K562 (cell line): ENCODE results near the gene PSMC2. TPM values are rescaled to one million over a fixed set of nuclear protein-coding genes. Genes with fewer than 3 reads are reported as not detected.

Experiments used
- ATAC-seq: fragments of 200-7000 bp; cut with Tn5 transposase; 3 replicates; pipeline ENCODE4 v1.9.1; 2020; ENCODE audit warnings: moderate library complexity
- BruUV-seq: library from RNA; stranded (reverse); fragments of 400-500 nt; replicated peaks from 2 replicates; lab custom pipeline; 2021; lab: Mats Ljungman, UMichigan
- CTCF ChIA-PET: fragments of 300-600 bp; formaldehyde crosslinking; extraction: SDS; loops from one replicate; lab custom pipeline; 2021; ENCODE audit warnings: low intra/inter-chr PET ratio; lab: Yijun Ruan, JAX
- POLR2A ChIA-PET: fragments of 300-600, 350-650 bp; sonication (Branson Sonifier 250); formaldehyde crosslinking; extraction: SDS; loops from one replicate; lab custom pipeline; 2021; ENCODE audit warnings: antibody characterized with exemption, inconsistent platforms; lab: Yijun Ruan, JAX
- DNase-seq, 4 experiments: peaks; one replicate each; pipeline versions ENCODE4 v3.0.0 to v3.0.0-alpha.2; 2011 to 2018; ENCODE audit warnings: low spot score in 3 of 4, mixed read lengths in 3 of 4; ENCODE audit errors: extremely low read depth in 1 of 4
- FAIRE-seq: peaks from 2 replicates; lab custom pipeline; 2011; peaks lifted over from hg19 to GRCh38; lab: Jason Lieb, UNC
- H2AFZ ChIP-seq: 2 replicates; pipeline ENCODE4 v1.6.0; 2011; ENCODE audit warnings: low read depth, low read length, control low read depth, inconsistent platforms
- H3K27ac ChIP-seq: fragments of 200-600 bp; 3 replicates; pipeline ENCODE4 v1.8.0; 2011; ENCODE audit warnings: low read depth, mild to moderate bottlenecking, control low read depth, inconsistent platforms, low read length, moderate library complexity, mixed read lengths; ENCODE audit errors: extremely low read depth
- H3K27me3 ChIP-seq, 2 experiments: fragments of 300-600 bp in 1 of 2; 2 replicates in 1 of 2; 3 replicates in 1 of 2; pipeline versions ENCODE4 v1.6.0 to v1.8.0; 2011; ENCODE audit warnings: inconsistent platforms in 2 of 2, low read length in 2 of 2, mild to moderate bottlenecking in 1 of 2, mixed read lengths in 1 of 2, moderate library complexity in 1 of 2; ENCODE audit not compliant: control insufficient read depth in 2 of 2, insufficient read depth in 2 of 2
- H3K36me3 ChIP-seq: fragments of 300-600 bp; 3 replicates; pipeline ENCODE4 v1.8.0; 2011; ENCODE audit warnings: mild to moderate bottlenecking, low read length, inconsistent platforms; ENCODE audit not compliant: control insufficient read depth, insufficient read depth
- H3K4me1 ChIP-seq, 2 experiments: fragments of 200-600 bp in 1 of 2; replicated peaks in 1 of 2; 2 replicates in 1 of 2; 3 replicates in 1 of 2; pipeline versions ENCODE4 v1.5.1 to v1.8.0; 2011; ENCODE audit warnings: inconsistent platforms in 2 of 2, low read length in 2 of 2, mild to moderate bottlenecking in 1 of 2, mixed read lengths in 1 of 2, moderate library complexity in 1 of 2; ENCODE audit not compliant: control insufficient read depth in 2 of 2, insufficient read depth in 2 of 2
- H3K4me2 ChIP-seq: 2 replicates; pipeline ENCODE4 v1.6.1; 2011; ENCODE audit warnings: low read length, control low read depth, inconsistent platforms, mixed read lengths; ENCODE audit not compliant: insufficient read depth
- H3K4me3 ChIP-seq: fragments of 200-600 bp; sonication (generic), shearing (Covaris generic); 2 replicates; pipeline ENCODE4 v1.5.1; 2016; ENCODE audit warnings: control low read depth, inconsistent platforms
- H3K79me2 ChIP-seq: fragments of 200-600 bp; 3 replicates; pipeline ENCODE4 v1.8.0; 2011; ENCODE audit warnings: low read length, inconsistent platforms; ENCODE audit not compliant: control insufficient read depth, insufficient read depth
- H3K9ac ChIP-seq, 2 experiments: 2 replicates each; pipeline versions ENCODE4 v1.6.0 to v1.6.1; 2011; ENCODE audit warnings: low read depth in 2 of 2, low read length in 2 of 2, control low read depth in 1 of 2, inconsistent platforms in 1 of 2, mild to moderate bottlenecking in 1 of 2, mixed read lengths in 1 of 2; ENCODE audit not compliant: insufficient read depth in 1 of 2
- H3K9me1 ChIP-seq: one replicate; pipeline ENCODE4 v1.6.0; 2011; ENCODE audit warnings: inconsistent platforms, mild to moderate bottlenecking, low read length, moderate library complexity; ENCODE audit not compliant: control insufficient read depth, insufficient read depth
- H3K9me3 ChIP-seq: replicated peaks from 2 replicates; pipeline ENCODE4 v1.5.1; 2011; ENCODE audit warnings: low read depth, low read length, inconsistent platforms; ENCODE audit not compliant: control insufficient read depth, insufficient read depth
- H4K20me1 ChIP-seq: replicated peaks from 2 replicates; pipeline ENCODE4 v1.6.1; 2011; ENCODE audit warnings: low read length, inconsistent platforms, mixed read lengths; ENCODE audit not compliant: control insufficient read depth, insufficient read depth
- ARID1B ChIP-seq: fragments of 450-650 bp; IDR thresholded peaks from 2 replicates; pipeline ENCODE4 v1.6.1; 2016; ENCODE audit warnings: antibody characterized with exemption, mild to moderate bottlenecking, inconsistent platforms
- CHD4 ChIP-seq: fragments of 200-600 bp; sonication (generic); IDR thresholded peaks from 3 replicates; pipeline ENCODE4 v1.6.1; 2012; ENCODE audit warnings: low read depth, mild to moderate bottlenecking, mixed read lengths, low read length, inconsistent platforms; ENCODE audit not compliant: insufficient read depth, insufficient replicate concordance, poor library complexity, severe bottlenecking
- DMBX1 ChIP-seq: fragments of 250-450 bp; sonication (Bioruptor Pico); IDR thresholded peaks from 2 replicates; pipeline ENCODE4 v1.8.0; 2022; ENCODE audit warnings: inconsistent platforms, mild to moderate bottlenecking, moderate library complexity, borderline replicate concordance
- GTF2F1 ChIP-seq: IDR thresholded peaks from 2 replicates; pipeline ENCODE4 v1.6.1; 2011; ENCODE audit warnings: low read depth, low read length, improper control_type of control experiment
- HDAC8 ChIP-seq: fragments of 450-650 bp; IDR thresholded peaks from 2 replicates; pipeline ENCODE4 v1.6.1; 2016; ENCODE audit warnings: mild to moderate bottlenecking, missing genetic modification characterization, moderate library complexity, missing compliant biosample characterization
- MAFF ChIP-seq: IDR thresholded peaks from 2 replicates; pipeline ENCODE4 v1.6.1; 2012; ENCODE audit warnings: low read length, improper control_type of control experiment
- MAFG ChIP-seq: fragments of 450-650 bp; conservative IDR thresholded peaks from 2 replicates; pipeline ENCODE4 v1.6.1; 2016; ENCODE audit warnings: missing genetic modification characterization, missing compliant biosample characterization
- MYC ChIP-seq, 2 experiments: fragments of 250-450 bp in 1 of 2; sonication (Bioruptor Pico) in 1 of 2; IDR thresholded peaks; 2 replicates each; pipeline versions ENCODE4 v1.5.1 to v1.6.1; 2012 to 2021; ENCODE audit warnings: low read depth in 2 of 2, borderline replicate concordance in 1 of 2, improper control_type of control experiment in 1 of 2, low read length in 1 of 2, mild to moderate bottlenecking in 1 of 2, moderate library complexity in 1 of 2
- NR2F6 ChIP-seq: fragments of 450-650 bp; formaldehyde crosslinking; IDR thresholded peaks from 2 replicates; pipeline ENCODE4 v1.4.0; 2020; ENCODE audit warnings: mild to moderate bottlenecking
- POLR2B ChIP-seq: fragments of 450-650 bp; IDR thresholded peaks from 2 replicates; pipeline ENCODE4 v1.6.1; 2018; ENCODE audit warnings: low read depth; ENCODE audit not compliant: partially characterized antibody
- PURB ChIP-seq: sonication (generic); formaldehyde crosslinking; IDR thresholded peaks from 2 replicates; pipeline ENCODE4 v1.9.0; 2021; ENCODE audit warnings: low read depth, mild to moderate bottlenecking, missing genetic modification reagents
- PYGO2 ChIP-seq: fragments of 450-650 bp; IDR thresholded peaks from 2 replicates; pipeline ENCODE4 v1.6.1; 2016; ENCODE audit warnings: mild to moderate bottlenecking, missing genetic modification characterization, moderate library complexity, missing compliant biosample characterization
- SMAD4 ChIP-seq: fragments of 250-450 bp; sonication (Bioruptor Pico); conservative IDR thresholded peaks from 2 replicates; pipeline ENCODE4 v1.8.0; 2021; ENCODE audit warnings: inconsistent platforms, mild to moderate bottlenecking, moderate library complexity
- SP2 ChIP-seq: IDR thresholded peaks from 2 replicates; pipeline ENCODE4 v1.6.1; 2011; ENCODE audit warnings: mild to moderate bottlenecking, low read depth, low read length, moderate library complexity; ENCODE audit not compliant: poor library complexity, severe bottlenecking; ENCODE audit errors: extremely low read depth
- TARDBP ChIP-seq: fragments of 450-650 bp; IDR thresholded peaks from 2 replicates; pipeline ENCODE4 v1.6.1; 2016
- TCF7 ChIP-seq: sonication (generic); IDR thresholded peaks from 2 replicates; pipeline ENCODE4 v1.6.1; 2016; ENCODE audit warnings: antibody characterized with exemption, borderline replicate concordance
- ZKSCAN1 ChIP-seq: fragments of 150-350 bp; IDR thresholded peaks from 2 replicates; pipeline ENCODE4 v1.6.1; 2016; ENCODE audit warnings: low read depth, low read length
- ZNF766 ChIP-seq: fragments of 200-800 bp; sonication (Bioruptor generic); conservative IDR thresholded peaks from 2 replicates; pipeline ENCODE4 v1.6.1; 2016; ENCODE audit warnings: missing genetic modification characterization, missing compliant biosample characterization
- WGBS: fragments of 100-300 bp; shearing (Covaris generic); methylation state at CpG from one replicate; pipeline ENCODE4 v1.1.6; 2016; ENCODE audit warnings: low coverage, mixed read lengths; ENCODE audit not compliant: insufficient coverage; ENCODE audit errors: missing lambda C conversion rate; 5-methylcytosine and 5-hydroxymethylcytosine counted together
- in situ Hi-C: fragments of 300-500 bp; cut with MboI; formaldehyde crosslinking; loops from 4 replicates; pipeline ENCODE4 v1.15.0; 2018; ENCODE audit warnings: inconsistent platforms, mixed read lengths
- intact Hi-C: fragments of 100-400 bp; cut with micrococcal nuclease; formaldehyde crosslinking; loops from 2 replicates; pipeline ENCODE4 v1.14.2; 2022
- polyA plus RNA-seq, 8 experiments: library from polyadenylated mRNA; depleted of rRNA in 4 of 8; stranded (reverse) in 5 of 8; unstranded in 3 of 8; fragments of >200 nt; fragmentation: Nextera tagmentation in 2 of 8; fragmentation: Illumina TruSeq in 1 of 8; extraction: Ambion mirVana in 2 of 8; extraction: Trizol in 1 of 8; gene quantifications; 2 replicates each; pipeline versions ENCODE4 v1.2.1 to v1.2.3, GENCODE V29; 2011 to 2014; ENCODE audit warnings: inconsistent platforms in 1 of 8, missing spikeins in 1 of 8
- total RNA-seq, 7 experiments: library from RNA; depleted of rRNA in 6 of 7; stranded (reverse); fragments of >200 nt in 6 of 7; fragmentation: Illumina TruSeq in 2 of 7; extraction: Trizol in 2 of 7; gene quantifications; 2 replicates each; pipeline versions ENCODE4 v1.2.1 to v1.2.3, GENCODE V29; 2011 to 2021; ENCODE audit warnings: low replicate concordance in 1 of 7
- TF ChIP-seq, protein P1 (sequence below), 2 experiments: IDR thresholded peaks in 1 of 2; conservative IDR thresholded peaks in 1 of 2; 2 replicates each; pipeline ENCODE4 v1.6.1; 2016; ENCODE audit warnings: low read depth in 2 of 2, mild to moderate bottlenecking in 1 of 2, missing compliant biosample characterization in 1 of 2, missing genetic modification characterization in 1 of 2, moderate library complexity in 1 of 2

Gene PSMC2
- total and polyA plus RNA-seq, 9 of the 15 experiments (the other 6 are each of a cell fraction or from before 2014, with no cell fraction given), result 316 to 1,105 (median 511) TPM

DNA sequence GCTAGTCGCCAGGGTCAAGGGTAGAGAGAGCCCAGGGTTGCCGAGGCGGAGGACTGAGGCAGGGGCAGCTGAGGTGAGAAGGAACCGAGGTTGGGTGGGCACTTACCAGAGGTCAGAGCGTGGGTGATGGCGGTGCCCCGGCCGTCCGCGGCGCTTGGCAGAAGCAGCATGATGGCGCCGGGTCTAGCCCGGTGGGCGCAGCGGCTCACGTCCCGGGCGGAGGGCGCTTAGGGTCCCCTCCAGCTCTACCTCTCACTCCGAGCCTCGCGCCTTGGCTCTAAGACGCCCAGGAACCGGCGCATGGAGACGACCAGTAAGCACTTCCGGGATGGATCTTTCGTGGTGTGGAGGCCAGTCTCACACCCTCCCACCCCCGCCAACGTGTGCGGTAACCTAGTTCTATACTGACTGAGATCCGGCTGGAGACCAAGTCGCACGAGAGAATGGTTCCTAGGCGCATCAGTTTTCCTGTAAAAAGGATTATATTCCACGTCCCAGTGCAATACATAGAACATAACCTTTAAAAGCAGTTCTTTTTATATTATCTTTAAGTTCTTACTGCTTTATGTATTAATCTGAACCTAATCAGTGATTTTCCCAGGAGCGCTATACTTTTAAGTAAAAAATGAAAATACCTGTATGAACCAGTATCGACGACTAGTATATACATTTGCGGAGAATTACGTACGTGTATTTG is 2.8 kb upstream of the PSMC2 start, which contains the start of gene DNAJC2:
Gene DNAJC2 (minus strand): TSS at position 315 of the 697 bp plus-strand sequence. CDS start 145 bp downstream, at position 170.
- Histone ChIP-seq H3K4me1 (peaks cover 7 to 11% of the 10 kb centered on the region in 2 experiments; a peak in 3 of 5 replicates), H3K27ac (peak within 1 kb of the TSS; percentile 93), H4K20me1 (no peaks in the 10 kb centered on the region; the same call in 1 of the 2 replicates), H3K79me2 (peaks cover 85% of the 10 kb centered on the region), H3K4me3 (peak within 1 kb of the TSS; percentile 82), H2AFZ (peak within 1 kb of the TSS; percentile 93), H3K27me3 (no peaks in the 10 kb centered on the region), H3K9me1 (no peaks in the 10 kb centered on the region), H3K9ac (peak within 1 kb of the TSS; percentile 96 to 97), H3K4me2 (peak within 1 kb of the TSS; percentile 92), H3K36me3 (peaks cover 33% of the 10 kb centered on the region), H3K9me3 (no peaks in the 10 kb centered on the region)
- peak; percentile 84 for FAIRE-seq
- DNase-seq, result peak; percentile 88 to 98 (median 92)
- CTCF ChIA-PET, result interaction anchor here (0.9 kb wide), 1 partner anchor 47 kb away, joined by 3 read pairs; the partner anchor contains the start of gene PMPCB
- ATAC-seq, result peak; percentile 89
- BruUV-seq, result no TSS peak
- intact Hi-C loops, result loop anchor here (2.0 to 5.0 kb wide), 2 partner anchors 47 to 62 kb away; partner anchors contain the start of gene PMPCB
- POLR2A ChIA-PET, result interaction anchor here (0.7 to 1.6 kb wide), 5 partner anchors 12 to 44 kb away, joined by 3 to 4 read pairs (median 3); no protein-coding TSS in a partner anchor
- in situ Hi-C loops, result no loop called here
- WGBS, result under 1% methylated on average over 42 of the region's 43 CpGs
- TF ChIP-seq SMAD4 (peak; percentile 81), ARID1B (no peak), PURB (CRISPR knock-in tag) (no peak), HDAC8 (no peak; the same call in 1 of the 2 replicates), TCF7 (no peak; the same call in 1 of the 2 replicates), POLR2B (peak; percentile 89), GTF2F1 (peak; percentile 38; the same call in 1 of the 2 replicates), DMBX1 (CRISPR knock-in tag) (no peak), TARDBP (0 out of 2 replicates have a peak, but pooled peaks have one; percentile 22), ZKSCAN1 (peak; percentile 71; the same call in 1 of the 2 replicates), ZNF766 (peak; percentile 52; the same call in 1 of the 2 replicates), CHD4 (no peak), NR2F6 (no peak), MAFG (tag) (peak; percentile 54), MAFF (peak; percentile 35; the same call in 1 of the 2 replicates), MYC (IDR thresholded peaks at IDR 0.05; ENCODE audit: low read depth, low read length) (peak; percentile 99), MYC (CRISPR knock-in tag; IDR thresholded peaks at IDR 0.05; ENCODE audit: borderline replicate concordance, low read depth) (peak; percentile 96), SP2 (no peak), PYGO2 (tag) (no peak)
- TF ChIP-seq, protein P1, sequence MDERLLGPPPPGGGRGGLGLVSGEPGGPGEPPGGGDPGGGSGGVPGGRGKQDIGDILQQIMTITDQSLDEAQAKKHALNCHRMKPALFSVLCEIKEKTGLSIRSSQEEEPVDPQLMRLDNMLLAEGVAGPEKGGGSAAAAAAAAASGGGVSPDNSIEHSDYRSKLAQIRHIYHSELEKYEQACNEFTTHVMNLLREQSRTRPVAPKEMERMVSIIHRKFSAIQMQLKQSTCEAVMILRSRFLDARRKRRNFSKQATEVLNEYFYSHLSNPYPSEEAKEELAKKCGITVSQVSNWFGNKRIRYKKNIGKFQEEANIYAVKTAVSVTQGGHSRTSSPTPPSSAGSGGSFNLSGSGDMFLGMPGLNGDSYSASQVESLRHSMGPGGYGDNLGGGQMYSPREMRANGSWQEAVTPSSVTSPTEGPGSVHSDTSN (CRISPR knock-in tag; IDR thresholded peaks at IDR 0.05; ENCODE audit: low read depth), result no peak
- TF ChIP-seq, protein P1 (tag; conservative IDR thresholded peaks at IDR 0.05; ENCODE audit: low read depth), result no peak
